ENCODE measurements around the gene CPN2.

The CPN2 gene

DNA sequence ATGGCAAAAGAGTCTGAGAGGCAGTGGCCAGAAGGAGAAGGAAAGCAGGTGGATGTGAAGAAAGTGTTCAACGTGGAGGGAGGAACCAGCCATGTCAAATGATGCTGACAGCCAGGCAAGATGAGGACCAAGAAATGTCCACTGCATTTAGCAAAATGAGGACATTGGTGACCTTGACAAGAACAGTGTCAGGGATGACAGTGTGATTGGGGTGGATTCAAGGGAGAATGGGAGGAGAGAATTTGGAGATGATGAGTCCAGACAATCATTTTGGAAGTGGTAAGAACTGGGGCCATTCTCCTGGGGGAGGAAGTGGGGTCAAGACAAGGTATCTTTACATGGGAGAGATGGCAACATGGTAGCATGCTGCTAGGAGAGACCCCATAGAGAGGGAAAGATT lies 47.4 kb downstream of the CPN2 start:
- Histone ChIP-seq H3K4me3 (ENCODE audit: insufficient read depth, low read length, poor library complexity, severe bottlenecking) (no peak overlapping the region), H3K9ac (ENCODE audit: low read length) (no peak overlapping the region)

DNA sequence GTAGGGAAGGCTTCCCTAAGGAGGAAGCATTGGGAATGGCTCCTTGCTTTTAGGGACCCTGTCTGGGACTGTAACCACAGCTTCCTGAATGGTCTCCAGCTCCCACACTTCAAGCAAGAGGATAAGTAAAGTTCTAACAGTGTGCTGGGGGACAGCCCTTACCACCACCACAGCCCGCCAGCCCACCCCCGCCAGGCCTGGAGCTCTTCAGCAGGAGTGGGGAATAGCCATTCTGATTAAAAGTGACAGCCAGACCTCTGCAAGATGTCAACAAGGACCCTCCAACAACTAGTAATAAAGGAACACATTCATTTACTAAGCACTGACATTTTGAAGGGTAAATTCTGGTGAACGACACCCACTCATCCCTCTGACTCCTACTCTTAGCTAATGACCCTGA lies 49.4 kb downstream of the CPN2 start:
- no peaks in the 10 kb centered on the region for H3K36me3 ChIP-seq (ENCODE audit: low read length)
- no peak overlapping the region for H3K9ac ChIP-seq (ENCODE audit: low read length)
- no peaks in the 10 kb centered on the region for H3K9me2 ChIP-seq (replicated peaks; ENCODE audit: insufficient read depth, low read length)
- H3K4me2 ChIP-seq (ENCODE audit: low read depth, low read length, poor library complexity, severe bottlenecking) = no peak overlapping the region
- no peak overlapping the region for H2AFZ ChIP-seq (ENCODE audit: low read depth, low read length, severe bottlenecking)
- no peak overlapping the region for H3K4me3 ChIP-seq (ENCODE audit: insufficient read depth, low read length, poor library complexity, severe bottlenecking)
- TF ChIP-seq EZH2phosphoT487 (conservative IDR thresholded peaks at IDR 0.05; ENCODE audit: low read length) (no peak), CTCF (IDR thresholded peaks at IDR 0.05; ENCODE audit: insufficient read depth, low read length, poor library complexity, severe bottlenecking) (no peak)
- H3K27me3 ChIP-seq (ENCODE audit: low read length) = no peaks in the 10 kb centered on the region
- H3K27ac ChIP-seq (ENCODE audit: low read depth, low read length) = no peak overlapping the region
- H3K79me2 ChIP-seq (ENCODE audit: insufficient read depth, low read length) = no peaks in the 10 kb centered on the region
- H3K9me3 ChIP-seq (ENCODE audit: insufficient read depth, low read length) = no peaks in the 10 kb centered on the region
- no peaks in the 10 kb centered on the region for H3F3A ChIP-seq (ENCODE audit: insufficient read depth)
- no peaks in the 10 kb centered on the region for H4K20me1 ChIP-seq (ENCODE audit: low read depth, low read length)

More for the DNA sequence above, 47.4 kb downstream of the CPN2 start:
- Histone ChIP-seq H4K20me1 (ENCODE audit: low read depth, low read length) (0 out of 2 replicates have a peak, but pooled peaks cover under 1% of the 10 kb centered on the region), H3K4me2 (ENCODE audit: low read depth, low read length, poor library complexity, severe bottlenecking) (no peak overlapping the region), H3K36me3 (ENCODE audit: low read length) (no peaks in the 10 kb centered on the region), H3K9me3 (ENCODE audit: insufficient read depth, low read length) (no peaks in the 10 kb centered on the region), H3K79me2 (ENCODE audit: insufficient read depth, low read length) (no peaks in the 10 kb centered on the region), H2AFZ (ENCODE audit: low read depth, low read length, severe bottlenecking) (no peak overlapping the region), H3K27me3 (ENCODE audit: low read length) (no peaks in the 10 kb centered on the region), H3F3A (ENCODE audit: insufficient read depth) (no peaks in the 10 kb centered on the region), H3K9me2 (replicated peaks; ENCODE audit: insufficient read depth, low read length) (no peaks in the 10 kb centered on the region), H3K27ac (ENCODE audit: low read depth, low read length) (no peak overlapping the region)
- no peak for TF ChIP-seq CTCF (IDR thresholded peaks at IDR 0.05; ENCODE audit: insufficient read depth, low read length, poor library complexity, severe bottlenecking)
- TF ChIP-seq EZH2phosphoT487 (conservative IDR thresholded peaks at IDR 0.05; ENCODE audit: low read length) = no peak

DNA sequence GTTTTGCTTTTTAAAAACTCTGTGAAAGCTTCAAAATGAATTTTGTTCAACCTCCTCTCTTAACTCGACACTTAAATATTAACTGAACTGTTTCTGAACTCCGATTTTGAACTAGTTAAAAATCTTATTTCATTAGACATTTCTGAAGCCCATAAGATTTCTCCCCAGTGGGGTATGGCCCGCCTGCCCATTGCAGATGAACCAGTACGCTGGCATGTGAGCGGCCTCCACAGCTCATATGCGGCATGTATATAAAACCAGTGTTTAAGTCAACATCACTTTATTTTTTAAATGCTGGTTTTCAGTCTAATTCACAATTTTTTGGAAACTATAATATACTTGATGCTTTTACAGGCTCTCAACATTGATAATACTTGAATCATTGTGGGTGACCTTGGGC lies 50.2 kb downstream of the CPN2 start:
- Histone ChIP-seq H3K9me3 (ENCODE audit: insufficient read depth, low read length) (no peaks in the 10 kb centered on the region), H3K27ac (ENCODE audit: low read depth, low read length) (no peak overlapping the region), H3K4me3 (ENCODE audit: insufficient read depth, low read length, poor library complexity, severe bottlenecking) (no peak overlapping the region), H3K9me2 (replicated peaks; ENCODE audit: insufficient read depth, low read length) (no peaks in the 10 kb centered on the region), H2AFZ (ENCODE audit: low read depth, low read length, severe bottlenecking) (no peak overlapping the region), H3K79me2 (ENCODE audit: insufficient read depth, low read length) (no peaks in the 10 kb centered on the region), H3F3A (ENCODE audit: insufficient read depth) (no peaks in the 10 kb centered on the region), H3K4me2 (ENCODE audit: low read depth, low read length, poor library complexity, severe bottlenecking) (no peak overlapping the region), H3K27me3 (ENCODE audit: low read length) (no peaks in the 10 kb centered on the region), H4K20me1 (ENCODE audit: low read depth, low read length) (no peaks in the 10 kb centered on the region), H3K36me3 (ENCODE audit: low read length) (no peaks in the 10 kb centered on the region), H3K9ac (ENCODE audit: low read length) (no peak overlapping the region)
- no peak for TF ChIP-seq CTCF (IDR thresholded peaks at IDR 0.05; ENCODE audit: insufficient read depth, low read length, poor library complexity, severe bottlenecking)

- Histone ChIP-seq H3K79me2 (ENCODE audit: insufficient read depth, low read length) (no peaks in the 10 kb centered on the region), H3K4me3 (ENCODE audit: insufficient read depth, low read length, poor library complexity, severe bottlenecking) (no peak overlapping the region), H3K9me2 (replicated peaks; ENCODE audit: insufficient read depth, low read length) (no peaks in the 10 kb centered on the region), H3K36me3 (ENCODE audit: low read length) (no peaks in the 10 kb centered on the region), H4K20me1 (ENCODE audit: low read depth, low read length) (no peaks in the 10 kb centered on the region), H3F3A (ENCODE audit: insufficient read depth) (no peaks in the 10 kb centered on the region), H3K4me2 (ENCODE audit: low read depth, low read length, poor library complexity, severe bottlenecking) (no peak overlapping the region), H3K27me3 (ENCODE audit: low read length) (no peaks in the 10 kb centered on the region), H3K9ac (ENCODE audit: low read length) (no peak overlapping the region), H3K9me3 (ENCODE audit: insufficient read depth, low read length) (no peaks in the 10 kb centered on the region), H3K27ac (ENCODE audit: low read depth, low read length) (no peak overlapping the region), H2AFZ (ENCODE audit: low read depth, low read length, severe bottlenecking) (no peak overlapping the region)
- TF ChIP-seq CTCF (IDR thresholded peaks at IDR 0.05; ENCODE audit: insufficient read depth, low read length, poor library complexity, severe bottlenecking) (no peak), EZH2phosphoT487 (conservative IDR thresholded peaks at IDR 0.05; ENCODE audit: low read length) (no peak)
These were observed 50.8 kb downstream of the CPN2 start for GRCh38 chr3:194300382-194300758.
